Measurements from ENCODE around the gene SPECC1L. TPM values are rescaled to one million over a fixed set of nuclear protein-coding genes. Genes with fewer than 3 reads are reported as not detected.
"Not testable (repeated sequence)": the region's sequence is repeated elsewhere in the genome, so short reads cannot be mapped to it uniquely, and the experiment has no call there.

SPECC1L gene
- total and polyA plus RNA-seq, 5 donors from 2014 or later, result 4.1 to 39.6 (median 5.8) TPM

DNA sequence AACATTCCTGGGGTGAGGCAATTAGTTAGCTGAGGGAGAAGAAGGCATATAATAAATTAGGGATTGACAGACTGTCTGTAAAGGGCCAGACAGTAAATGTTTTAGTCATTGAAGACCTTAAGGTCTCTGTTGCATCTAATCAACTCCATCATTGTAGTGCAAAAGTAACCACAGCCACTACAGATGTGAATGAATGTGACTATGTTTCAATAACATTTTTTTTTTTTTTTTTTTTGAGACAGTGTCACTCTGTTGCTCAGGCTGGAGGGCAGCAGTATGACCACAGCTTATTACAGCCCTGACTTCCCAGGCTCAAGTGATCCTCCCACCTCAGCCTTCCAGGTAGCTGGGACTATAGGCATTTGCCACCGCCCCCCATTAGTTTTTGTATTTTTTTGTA lies 9.7 kb downstream of the SPECC1L start:
- not testable (repeated sequence) for H3K27ac Mint-ChIP-seq; DNase-seq; H3K4me3 Mint-ChIP-seq; H3K4me3 ChIP-seq (ENCODE audit: low read depth, low read length); H3K4me1 ChIP-seq (ENCODE audit: control insufficient read depth, insufficient read depth, low read length, poor library complexity, severe bottlenecking); H3K27ac ChIP-seq (ENCODE audit: insufficient read depth, low read length, poor library complexity, severe bottlenecking); H3K9me3 ChIP-seq (ENCODE audit: control insufficient read depth in 2 of 2, low read length in 2 of 2); H3K27me3 Mint-ChIP-seq; H3K9me3 Mint-ChIP-seq; H3K27me3 ChIP-seq (ENCODE audit: control insufficient read depth, insufficient read depth, low read length); H3K36me3 ChIP-seq (ENCODE audit: control insufficient read depth, insufficient read depth, low read length); ATAC-seq (ENCODE audit: low read depth in 2 of 2)
- peaks cover 33 to 55% (median 36%) of the 10 kb centered on the region in 4 donors for H3K4me1 Mint-ChIP-seq
- H3K36me3 Mint-ChIP-seq, result peaks cover 15% of the 10 kb centered on the region

DNA sequence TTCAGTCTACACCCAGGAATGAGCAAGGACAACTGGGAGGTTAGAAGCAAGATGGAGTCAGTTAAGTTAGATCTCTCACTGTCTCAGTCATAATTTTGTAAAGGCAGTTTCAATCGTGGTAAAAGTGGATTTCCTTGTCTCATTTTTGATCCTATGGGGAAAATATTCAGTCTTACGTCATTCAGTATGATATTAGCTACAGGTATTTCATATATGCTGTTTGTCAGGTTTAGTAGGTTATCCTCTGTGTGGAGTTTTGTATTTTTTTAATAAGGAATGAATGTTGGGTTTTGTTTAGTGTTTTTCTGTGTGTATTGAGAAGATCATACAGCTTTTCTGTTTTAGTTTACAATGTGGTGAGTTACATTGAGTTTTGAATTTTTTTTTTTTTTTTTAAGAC lies 11.8 kb downstream of the SPECC1L start:
- peaks cover 9% of the 10 kb centered on the region for H3K36me3 Mint-ChIP-seq
- H3K4me3 Mint-ChIP-seq, result peak overlapping the region in 1 of 4 donors; percentile 6
- Histone ChIP-seq H3K36me3 (ENCODE audit: control insufficient read depth, insufficient read depth, low read length) (no peaks in the 10 kb centered on the region), H3K27me3 (ENCODE audit: control insufficient read depth, insufficient read depth, low read length) (no peaks in the 10 kb centered on the region), H3K9me3 (ENCODE audit: control insufficient read depth in 2 of 2, low read length in 2 of 2) (no peaks in the 10 kb centered on the region), H3K4me3 (ENCODE audit: low read depth, low read length) (no peak overlapping the region), H3K4me1 (ENCODE audit: control insufficient read depth, insufficient read depth, low read length, poor library complexity, severe bottlenecking) (peaks cover 13% of the 10 kb centered on the region), H3K27ac (ENCODE audit: insufficient read depth, low read length, poor library complexity, severe bottlenecking) (no peak overlapping the region)
- H3K27ac Mint-ChIP-seq, result peak overlapping the region in 1 of 3 donors; percentile 12
- peaks cover 32 to 60% (median 43%) of the 10 kb centered on the region in 4 donors for H3K4me1 Mint-ChIP-seq
- H3K27me3 Mint-ChIP-seq, result no peaks in the 10 kb centered on the region
- no peak for DNase-seq
- H3K9me3 Mint-ChIP-seq, result no peaks in the 10 kb centered on the region
- no peak for ATAC-seq (ENCODE audit: low read depth in 2 of 2)

DNA sequence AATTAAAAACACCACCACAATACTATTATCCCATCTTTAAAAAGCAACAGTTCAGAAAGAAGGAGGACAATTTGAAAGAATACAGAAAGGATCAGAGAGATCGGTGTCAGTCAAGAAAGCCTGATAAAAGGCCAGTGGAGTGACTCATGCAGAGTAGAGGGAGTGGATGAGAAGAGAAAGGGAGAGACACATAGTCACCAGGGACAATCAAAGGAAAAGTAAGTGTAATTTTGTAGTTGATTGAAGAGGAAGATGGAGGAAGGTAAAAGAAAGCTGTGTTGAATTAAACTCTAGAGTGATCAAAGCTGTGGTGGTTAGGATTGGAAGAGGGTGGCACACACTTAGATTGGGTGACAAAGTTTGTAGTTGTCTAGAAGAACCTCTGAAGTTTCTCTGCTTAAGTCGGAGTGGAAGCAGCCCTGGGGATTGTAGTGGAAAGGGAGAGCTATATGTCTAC lies 14.1 kb downstream of the SPECC1L start:
- no peak overlapping the region for H3K27ac ChIP-seq (ENCODE audit: insufficient read depth, low read length, poor library complexity, severe bottlenecking)
- H3K36me3 Mint-ChIP-seq, result peaks cover 9% of the 10 kb centered on the region
- H3K27me3 Mint-ChIP-seq, result no peaks in the 10 kb centered on the region
- H3K36me3 ChIP-seq (ENCODE audit: control insufficient read depth, insufficient read depth, low read length), result no peaks in the 10 kb centered on the region
- no peaks in the 10 kb centered on the region for H3K27me3 ChIP-seq (ENCODE audit: control insufficient read depth, insufficient read depth, low read length)
- peak overlapping the region in 1 of 3 donors; percentile 37 for H3K27ac Mint-ChIP-seq
- peak overlapping the region in 2 of 4 donors; percentile 0 to 2 for H3K4me3 Mint-ChIP-seq
- H3K4me1 Mint-ChIP-seq, result peaks cover 33 to 62% (median 51%) of the 10 kb centered on the region in 4 donors
- H3K9me3 ChIP-seq (ENCODE audit: control insufficient read depth in 2 of 2, low read length in 2 of 2), result no peaks in the 10 kb centered on the region
- H3K9me3 Mint-ChIP-seq, result no peaks in the 10 kb centered on the region
- peak in 1 of 2 donors; percentile 46 for ATAC-seq (ENCODE audit: low read depth in 2 of 2)
- no peak for DNase-seq
- H3K4me3 ChIP-seq (ENCODE audit: low read depth, low read length), result no peak overlapping the region
- peaks cover 13% of the 10 kb centered on the region for H3K4me1 ChIP-seq (ENCODE audit: control insufficient read depth, insufficient read depth, low read length, poor library complexity, severe bottlenecking)

GRCh38 chr22:24285245-24285644 lies 14.6 kb downstream of the SPECC1L start:
- Mint-ChIP-seq H3K27me3 (no peaks in the 10 kb centered on the region), H3K36me3 (peaks cover 10% of the 10 kb centered on the region), H3K4me3 (peak overlapping the region in 3 of 4 donors; percentile 0 to 4 (median 2)), H3K4me1 (peaks cover 37 to 64% (median 56%) of the 10 kb centered on the region in 4 donors), H3K27ac (peak overlapping the region in 1 of 3 donors; percentile 37), H3K9me3 (no peaks in the 10 kb centered on the region)
- Histone ChIP-seq H3K27me3 (ENCODE audit: control insufficient read depth, insufficient read depth, low read length) (no peaks in the 10 kb centered on the region), H3K4me3 (ENCODE audit: low read depth, low read length) (peak overlapping the region; percentile 23), H3K9me3 (ENCODE audit: control insufficient read depth in 2 of 2, low read length in 2 of 2) (no peaks in the 10 kb centered on the region), H3K36me3 (ENCODE audit: control insufficient read depth, insufficient read depth, low read length) (no peaks in the 10 kb centered on the region), H3K4me1 (ENCODE audit: control insufficient read depth, insufficient read depth, low read length, poor library complexity, severe bottlenecking) (peaks cover 13% of the 10 kb centered on the region), H3K27ac (ENCODE audit: insufficient read depth, low read length, poor library complexity, severe bottlenecking) (no peak overlapping the region)
- peak in 1 of 3 donors; percentile 40 for DNase-seq
- ATAC-seq (ENCODE audit: low read depth in 2 of 2), result peak; percentile 47 to 60

DNA sequence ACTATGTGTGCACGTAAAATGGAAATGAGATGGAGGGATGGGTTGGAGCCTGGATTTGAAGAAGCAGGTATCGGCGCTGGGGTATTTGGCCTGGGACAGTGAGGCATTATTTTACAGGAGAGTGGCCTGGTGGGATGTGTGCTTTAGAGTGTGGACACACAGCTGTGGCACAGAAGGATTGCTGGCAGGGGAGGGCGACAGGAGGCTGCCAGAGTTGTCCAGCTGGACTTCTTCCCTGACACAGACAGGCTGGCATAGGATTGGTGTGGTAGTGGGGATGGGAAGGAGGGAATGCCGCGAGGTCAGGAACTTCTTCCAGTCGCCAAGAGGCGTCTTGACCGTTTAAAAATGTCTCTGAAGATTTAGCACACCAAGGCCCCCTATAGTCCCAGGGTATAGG lies 16.6 kb downstream of the SPECC1L start:
- not testable (repeated sequence) for H3K36me3 ChIP-seq (ENCODE audit: control insufficient read depth, insufficient read depth, low read length); H3K9me3 Mint-ChIP-seq; H3K27me3 ChIP-seq (ENCODE audit: control insufficient read depth, insufficient read depth, low read length); H3K27me3 Mint-ChIP-seq; H3K27ac ChIP-seq (ENCODE audit: insufficient read depth, low read length, poor library complexity, severe bottlenecking); ATAC-seq (ENCODE audit: low read depth in 2 of 2); DNase-seq; H3K4me3 ChIP-seq (ENCODE audit: low read depth, low read length); H3K9me3 ChIP-seq (ENCODE audit: control insufficient read depth in 2 of 2, low read length in 2 of 2); H3K36me3 Mint-ChIP-seq; H3K4me3 Mint-ChIP-seq; H3K4me1 ChIP-seq (ENCODE audit: control insufficient read depth, insufficient read depth, low read length, poor library complexity, severe bottlenecking)
- H3K27ac Mint-ChIP-seq, result peak overlapping the region in 1 of 3 donors; percentile 79
- peaks cover 44 to 66% (median 56%) of the 10 kb centered on the region in 4 donors for H3K4me1 Mint-ChIP-seq

DNA sequence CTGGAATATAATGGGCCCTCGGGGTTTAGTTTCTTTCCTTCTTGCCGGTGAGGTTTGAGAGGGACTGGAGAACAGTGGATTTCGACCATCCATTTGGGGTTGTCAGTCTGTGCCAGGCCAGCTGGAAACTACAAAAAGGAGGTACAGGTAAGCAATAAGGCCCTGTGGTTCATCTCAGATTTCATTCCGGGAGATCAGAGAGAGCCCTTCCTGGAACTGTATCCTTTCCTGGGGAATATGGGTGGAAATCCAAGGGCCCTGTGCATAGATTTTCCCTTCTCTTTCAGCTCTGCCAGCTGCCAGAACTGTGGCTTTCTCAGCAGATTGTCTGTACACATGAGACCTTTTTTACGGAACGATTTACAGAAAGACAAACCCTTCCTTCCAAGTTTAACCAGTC lies 17.2 kb downstream of the SPECC1L start:
- H3K36me3 Mint-ChIP-seq; DNase-seq; H3K27me3 ChIP-seq (ENCODE audit: control insufficient read depth, insufficient read depth, low read length); H3K4me1 ChIP-seq (ENCODE audit: control insufficient read depth, insufficient read depth, low read length, poor library complexity, severe bottlenecking); ATAC-seq (ENCODE audit: low read depth in 2 of 2); H3K36me3 ChIP-seq (ENCODE audit: control insufficient read depth, insufficient read depth, low read length); H3K4me3 Mint-ChIP-seq; H3K27ac ChIP-seq (ENCODE audit: insufficient read depth, low read length, poor library complexity, severe bottlenecking); H3K9me3 ChIP-seq (ENCODE audit: control insufficient read depth in 2 of 2, low read length in 2 of 2); H3K27ac Mint-ChIP-seq; H3K4me3 ChIP-seq (ENCODE audit: low read depth, low read length); H3K9me3 Mint-ChIP-seq; H3K27me3 Mint-ChIP-seq: not testable (repeated sequence)
- H3K4me1 Mint-ChIP-seq, result peaks cover 40 to 62% (median 52%) of the 10 kb centered on the region in 4 donors

- no peak overlapping the region for H3K4me3 ChIP-seq (ENCODE audit: low read depth, low read length)
- Mint-ChIP-seq H3K4me3 (no peak overlapping the region), H3K36me3 (peaks cover 3% of the 10 kb centered on the region), H3K9me3 (no peaks in the 10 kb centered on the region), H3K27ac (no peak overlapping the region), H3K4me1 (peaks cover 30 to 58% (median 44%) of the 10 kb centered on the region in 4 donors), H3K27me3 (no peaks in the 10 kb centered on the region)
- no peak for ATAC-seq (ENCODE audit: low read depth in 2 of 2)
- H3K27ac ChIP-seq (ENCODE audit: insufficient read depth, low read length, poor library complexity, severe bottlenecking), result no peak overlapping the region
- H3K4me1 ChIP-seq (ENCODE audit: control insufficient read depth, insufficient read depth, low read length, poor library complexity, severe bottlenecking), result peaks cover 8% of the 10 kb centered on the region
- no peaks in the 10 kb centered on the region for H3K27me3 ChIP-seq (ENCODE audit: control insufficient read depth, insufficient read depth, low read length)
- H3K9me3 ChIP-seq (ENCODE audit: control insufficient read depth in 2 of 2, low read length in 2 of 2), result no peaks in the 10 kb centered on the region
- DNase-seq, result no peak
- no peaks in the 10 kb centered on the region for H3K36me3 ChIP-seq (ENCODE audit: control insufficient read depth, insufficient read depth, low read length)
These were observed 18.5 kb downstream of the SPECC1L start for GRCh38 chr22:24289114-24289513.

DNA sequence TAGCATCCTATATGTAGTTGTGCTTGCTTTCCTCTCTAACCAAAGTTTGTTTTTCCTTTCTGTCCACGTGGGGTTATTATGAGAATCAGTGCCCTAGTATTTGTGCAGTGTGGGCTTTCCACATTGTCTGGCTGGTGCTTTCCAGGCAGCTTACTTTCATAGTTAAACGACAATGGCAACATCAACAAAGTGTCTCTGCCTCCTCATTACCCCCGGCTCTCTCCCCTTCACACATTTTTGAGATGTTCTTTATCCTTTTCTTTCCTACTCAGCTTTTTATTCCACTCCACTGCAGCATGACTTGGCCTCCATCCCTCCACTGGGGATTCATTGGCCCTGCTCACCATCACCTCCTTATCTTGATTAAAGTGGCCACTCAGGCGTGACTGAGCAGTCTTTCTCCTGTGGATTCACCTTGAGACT lies 19.1 kb downstream of the SPECC1L start:
- Histone ChIP-seq H3K27me3 (ENCODE audit: control insufficient read depth, insufficient read depth, low read length) (no peaks in the 10 kb centered on the region), H3K4me1 (ENCODE audit: control insufficient read depth, insufficient read depth, low read length, poor library complexity, severe bottlenecking) (peaks cover 8% of the 10 kb centered on the region), H3K4me3 (ENCODE audit: low read depth, low read length) (no peak overlapping the region), H3K9me3 (ENCODE audit: control insufficient read depth in 2 of 2, low read length in 2 of 2) (no peaks in the 10 kb centered on the region), H3K27ac (ENCODE audit: insufficient read depth, low read length, poor library complexity, severe bottlenecking) (no peak overlapping the region), H3K36me3 (ENCODE audit: control insufficient read depth, insufficient read depth, low read length) (no peaks in the 10 kb centered on the region)
- H3K9me3 Mint-ChIP-seq, result no peaks in the 10 kb centered on the region
- H3K4me3 Mint-ChIP-seq, result no peak overlapping the region
- peak overlapping the region in 1 of 3 donors; percentile 31 for H3K27ac Mint-ChIP-seq
- H3K36me3 Mint-ChIP-seq, result peaks cover 3% of the 10 kb centered on the region
- DNase-seq, result no peak
- no peak for ATAC-seq (ENCODE audit: low read depth in 2 of 2)
- H3K4me1 Mint-ChIP-seq, result peaks cover 27 to 54% (median 40%) of the 10 kb centered on the region in 4 donors
- H3K27me3 Mint-ChIP-seq, result no peaks in the 10 kb centered on the region
